Kidney epithelial cell (primary cell): ENCODE measurements around the gene TRIM67. TPM values are rescaled to one million over a fixed set of nuclear protein-coding genes. Genes with fewer than 3 reads are reported as not detected.

Experiments
- DNase-seq: peaks from one replicate; pipeline ENCODE4 v3.0.0-alpha.2; 2010; ENCODE audit warnings: low read depth
- H3K27me3 ChIP-seq: 2 replicates; pipeline ENCODE4 v1.6.0; 2011; ENCODE audit warnings: low read length; ENCODE audit not compliant: control insufficient read depth, insufficient read depth
- H3K36me3 ChIP-seq: 2 replicates; pipeline ENCODE4 v1.5.1; 2011; ENCODE audit warnings: low read length; ENCODE audit not compliant: control insufficient read depth, insufficient read depth
- H3K4me3 ChIP-seq: 2 replicates; pipeline ENCODE4 v1.5.1; 2011; ENCODE audit warnings: low read depth, mild to moderate bottlenecking, control low read depth, low read length
- CTCF ChIP-seq: IDR thresholded peaks from 2 replicates; pipeline ENCODE4 v1.5.1; 2011; ENCODE audit warnings: mild to moderate bottlenecking, moderate library complexity, low read length, control low read depth, inconsistent platforms; ENCODE audit not compliant: insufficient read depth, poor library complexity, severe bottlenecking
- total RNA-seq: library from RNA; depleted of rRNA; stranded (reverse); fragments of >200 nt; gene quantifications from 2 replicates; pipeline ENCODE4 v1.2.3, GENCODE V29; 2015

TRIM67 gene
- 0.14 and 0.63 TPM in 2 replicates for total RNA-seq

GRCh38 chr1:231161667-231162296 lies at the start of gene TRIM67:
TRIM67 (plus strand) TSS chr1:231162058; CDS start chr1:231162970, 912 bp downstream.
- peaks cover 42% of the 10 kb centered on the region for H3K27me3 ChIP-seq
- peak within 1 kb of the TSS; percentile 24 for H3K4me3 ChIP-seq
- H3K36me3 ChIP-seq = no peaks in the 10 kb centered on the region
- no peak for DNase-seq
- TF ChIP-seq CTCF = no peak

DNA sequence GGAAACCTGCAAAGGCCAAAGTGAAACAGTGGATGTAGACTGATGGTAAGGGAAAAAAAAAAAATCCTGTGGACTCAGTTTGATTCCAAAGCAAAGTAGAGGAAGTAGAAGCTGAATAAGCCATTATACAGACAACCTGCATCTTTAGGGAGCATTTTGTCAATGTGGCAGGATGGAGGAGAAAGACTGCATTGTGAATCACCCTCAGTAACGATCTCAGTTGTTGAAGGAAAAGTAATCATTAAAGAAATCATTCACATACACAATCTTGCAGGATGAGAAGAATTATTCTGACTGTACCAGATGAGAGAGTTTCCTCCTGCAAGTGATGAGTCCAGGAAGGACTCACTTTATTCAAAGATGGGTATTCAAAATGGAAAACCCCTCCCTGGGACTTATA lies 45.1 kb upstream of the TRIM67 start:
- DNase-seq = no peak
- Histone ChIP-seq H3K27me3 (no peaks in the 10 kb centered on the region), H3K36me3 (no peaks in the 10 kb centered on the region), H3K4me3 (no peak overlapping the region)
- TF ChIP-seq CTCF = no peak

GRCh38 chr1:231118704-231119453 lies 43.0 kb upstream of the TRIM67 start:
- no peak for DNase-seq
- TF ChIP-seq CTCF = no peak
- Histone ChIP-seq H3K27me3 (no peaks in the 10 kb centered on the region), H3K36me3 (no peaks in the 10 kb centered on the region), H3K4me3 (no peak overlapping the region)

DNA sequence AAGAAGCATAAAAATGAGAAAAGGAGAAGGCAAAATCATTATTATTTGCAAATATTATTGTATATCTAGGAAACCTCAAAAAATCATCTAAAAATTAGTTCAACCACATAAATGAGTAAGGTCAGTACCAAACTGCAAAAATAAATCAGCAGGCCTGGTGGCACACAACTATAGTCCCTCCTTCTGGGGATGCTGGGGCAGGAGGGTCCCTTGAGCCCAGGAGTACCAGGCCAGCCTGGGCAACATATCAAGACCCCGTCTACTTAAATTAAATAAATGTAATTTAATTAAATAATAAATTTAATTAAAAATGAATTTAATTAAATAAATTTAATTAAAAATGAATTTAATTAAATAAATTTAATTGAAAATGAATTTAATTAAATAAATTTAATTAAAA lies 40.3 kb upstream of the TRIM67 start:
- Histone ChIP-seq H3K27me3 (no peaks in the 10 kb centered on the region), H3K4me3 (no peak overlapping the region), H3K36me3 (no peaks in the 10 kb centered on the region)
- DNase-seq = no peak
- TF ChIP-seq CTCF = no peak

DNA sequence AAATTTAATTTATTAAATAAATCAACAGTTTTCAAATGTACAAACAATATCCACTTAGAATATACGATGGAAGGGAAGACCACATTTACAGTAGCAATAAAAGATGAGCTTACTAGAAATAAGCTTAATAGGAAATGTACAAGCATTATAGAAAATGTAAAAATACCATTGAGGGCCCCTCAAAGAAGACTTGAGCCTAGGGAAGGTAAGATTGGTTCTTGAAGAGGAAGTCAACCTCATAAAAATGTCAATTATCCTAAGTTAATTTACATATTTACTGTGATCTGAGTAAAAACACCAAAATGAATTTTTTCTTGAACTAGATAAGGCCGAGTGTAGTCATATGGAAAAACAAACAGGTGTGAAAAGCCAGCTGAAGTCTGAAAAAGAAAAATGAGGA lies 39.7 kb upstream of the TRIM67 start:
- no peak for TF ChIP-seq CTCF
- H3K4me3 ChIP-seq = no peak overlapping the region
- no peaks in the 10 kb centered on the region for H3K27me3 ChIP-seq
- DNase-seq = no peak
- no peaks in the 10 kb centered on the region for H3K36me3 ChIP-seq

- no peak for TF ChIP-seq CTCF
- DNase-seq = no peak
- H3K36me3 ChIP-seq = no peaks in the 10 kb centered on the region
- H3K4me3 ChIP-seq = no peak overlapping the region
- no peaks in the 10 kb centered on the region for H3K27me3 ChIP-seq
Measured at GRCh38 chr1:231124746-231125145, 37.1 kb upstream of the TRIM67 start.
